Activated CD4-positive, CD25-positive, alpha-beta regulatory T cell treated with anti-CD3 and anti-CD28 coated beads, Interleukin-2, amount 50 U/mL, for 16 hours (primary cell): ENCODE data around the gene AAMDC.

Source experiments
- DNase-seq: peaks from one replicate; pipeline ENCODE4 v3.0.0-alpha.2; 2020; ENCODE audit warnings: low read depth, low spot score

AAMDC gene

DNA sequence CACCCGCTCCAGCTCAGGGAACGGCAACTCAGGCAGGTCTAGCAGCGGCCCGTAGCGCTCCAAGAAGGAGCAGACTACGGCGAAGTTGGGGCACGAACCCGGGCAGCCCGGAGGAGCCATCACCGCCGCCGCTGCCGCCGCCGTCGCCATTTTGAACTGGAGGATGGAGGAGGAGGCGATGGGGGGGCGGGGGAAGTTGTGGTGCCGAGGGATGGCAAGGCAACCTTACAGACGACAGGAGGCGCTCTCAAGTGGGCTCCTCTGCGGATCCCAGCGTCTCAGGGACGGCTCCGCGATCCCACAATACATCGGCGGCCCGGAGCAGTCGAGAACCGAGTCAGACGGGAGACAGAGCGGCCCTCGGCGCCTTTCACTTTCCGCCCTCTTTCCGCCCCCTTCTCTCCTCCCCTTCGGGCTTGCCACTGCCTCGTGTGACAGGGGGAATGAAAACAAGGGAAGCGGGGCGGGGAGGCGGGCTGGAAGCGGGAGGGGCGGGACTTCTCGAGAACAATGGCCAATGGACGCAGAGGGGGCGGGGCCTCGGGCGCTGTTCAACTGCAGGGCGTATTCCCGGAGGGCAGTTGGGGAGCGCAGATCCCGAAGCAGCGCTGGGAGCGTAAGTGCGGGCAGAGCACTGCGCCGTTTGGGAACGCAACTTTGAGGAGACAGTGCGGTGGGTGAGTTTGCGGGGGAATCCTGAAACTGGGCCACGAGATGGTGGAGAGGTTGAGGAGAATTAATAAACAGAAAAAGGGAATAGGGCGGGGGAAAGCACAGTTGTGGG is at the start of gene AAMDC, which contains the start of gene RSF1:
TSS of gene AAMDC (plus strand) at position 580 of the 784 bp plus-strand sequence. CDS start 21,353 bp downstream, outside the sequence.
TSS of gene RSF1 (minus strand) at position 158 of the 784 bp plus-strand sequence. CDS start at position 150, 8 bp downstream.
- DNase-seq = peak; percentile 93

DNA sequence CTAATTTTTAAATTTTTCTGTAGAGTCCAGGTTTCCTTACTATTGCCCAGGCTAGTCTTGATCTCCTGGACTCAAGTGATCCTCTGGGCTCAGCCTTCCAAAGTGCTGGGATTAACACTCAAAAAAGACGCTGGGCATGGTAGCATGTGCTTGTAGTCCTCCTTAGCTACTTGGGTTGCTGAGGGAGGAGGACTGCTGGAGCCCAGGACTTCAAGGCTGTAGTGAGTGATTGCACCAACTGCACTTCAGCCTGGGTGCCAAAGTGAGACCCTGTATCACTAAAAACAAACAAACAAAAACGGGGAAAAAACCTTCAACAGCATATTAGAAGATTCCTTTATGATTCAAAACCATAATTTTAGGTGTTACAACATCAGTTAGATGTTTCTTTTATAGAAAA is 45.0 kb upstream of the AAMDC start:
- no peak for DNase-seq

DNA sequence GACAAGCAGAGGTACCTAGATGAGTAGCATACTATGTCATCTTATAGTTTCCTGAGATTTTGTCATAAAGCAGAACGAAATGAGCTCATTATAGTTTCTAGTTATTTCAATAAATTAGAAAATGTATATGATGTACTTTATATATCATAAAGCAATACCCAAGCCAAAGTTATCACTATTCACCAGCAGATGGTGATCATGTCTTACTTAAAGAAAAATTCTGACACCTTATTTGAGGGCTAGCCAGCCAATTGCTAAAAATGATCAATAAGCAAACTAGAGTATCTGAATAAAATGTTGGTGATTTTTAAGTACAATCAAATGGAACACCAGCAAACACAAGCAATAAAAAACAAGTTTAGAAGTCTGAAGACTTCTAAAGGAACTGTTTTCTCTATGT is 44.5 kb upstream of the AAMDC start:
- no peak for DNase-seq

DNA sequence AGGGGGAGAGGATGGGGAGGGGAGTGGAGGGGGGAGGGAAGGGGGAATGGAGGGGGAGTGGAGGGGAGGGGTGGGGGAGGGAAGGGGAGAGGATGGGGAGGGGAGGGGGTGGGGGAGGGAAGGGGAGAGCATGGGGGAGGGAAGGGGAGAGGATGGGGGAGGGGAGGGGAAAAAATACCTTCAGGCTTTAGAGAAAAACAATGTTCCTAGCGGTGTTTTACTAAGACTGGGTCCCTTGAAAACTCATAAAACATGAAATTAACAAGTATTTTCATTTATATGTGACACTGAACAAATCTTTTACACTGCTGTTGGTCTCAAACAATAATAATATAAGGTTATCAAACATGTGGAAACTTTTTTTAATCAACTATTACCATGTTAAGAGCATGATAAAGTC is 42.8 kb upstream of the AAMDC start:
- no peak for DNase-seq

DNA sequence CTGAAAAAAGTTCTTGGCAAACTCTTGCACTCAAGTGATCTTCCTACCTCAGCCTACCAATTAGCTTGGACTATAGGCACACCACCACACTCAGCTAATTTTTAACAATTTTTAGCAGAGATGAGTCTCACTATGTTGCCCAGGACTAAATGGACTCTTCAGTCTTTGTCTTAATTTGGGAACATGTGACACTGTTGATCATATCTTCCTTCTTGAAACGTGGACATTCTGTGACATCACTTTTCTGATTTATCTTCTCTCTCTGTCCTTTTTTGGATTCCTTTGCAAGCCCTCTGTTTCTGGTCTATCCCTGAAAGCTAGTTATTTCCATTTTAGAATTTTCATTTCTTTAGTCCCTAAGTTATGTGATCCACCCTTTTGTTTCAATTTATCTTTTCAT is 42.4 kb upstream of the AAMDC start:
- no peak for DNase-seq

DNA sequence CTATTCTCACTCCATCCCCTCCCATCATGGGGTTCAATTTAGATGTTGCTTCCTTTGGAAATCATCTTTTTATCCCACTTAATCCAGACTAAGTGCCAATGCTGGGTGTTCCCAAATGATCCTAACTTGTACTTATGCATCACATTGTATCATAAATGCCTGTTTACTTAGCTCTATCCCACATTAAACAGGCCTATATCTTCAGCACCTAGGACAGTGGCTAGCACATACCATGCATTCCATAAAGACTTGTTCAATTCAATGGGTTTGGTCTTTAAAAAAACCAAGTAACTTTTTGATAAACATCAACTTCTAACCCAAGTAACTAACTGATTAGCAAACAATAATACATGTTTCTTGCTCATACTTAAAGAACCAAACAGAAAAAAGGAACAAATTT is 41.0 kb upstream of the AAMDC start:
- DNase-seq = no peak

DNA sequence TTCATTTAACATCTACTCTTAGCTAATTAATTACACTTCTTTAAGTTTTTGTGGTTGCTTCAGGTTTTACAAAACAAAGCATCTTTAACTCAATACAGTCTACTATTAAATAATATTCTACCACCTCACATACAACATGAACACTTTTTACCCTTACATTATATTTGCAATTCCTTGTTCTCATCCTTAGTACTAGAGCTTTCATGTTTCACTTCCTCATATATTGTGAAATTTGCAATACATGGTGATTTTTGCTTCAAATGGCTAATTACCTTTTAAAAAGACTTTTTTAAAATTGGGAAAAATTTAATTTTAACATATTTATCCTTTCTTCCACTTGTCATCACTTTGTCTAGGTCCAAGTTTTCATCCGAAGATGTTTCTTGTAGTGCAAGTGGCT is 37.9 kb upstream of the AAMDC start:
- no peak for DNase-seq

DNA sequence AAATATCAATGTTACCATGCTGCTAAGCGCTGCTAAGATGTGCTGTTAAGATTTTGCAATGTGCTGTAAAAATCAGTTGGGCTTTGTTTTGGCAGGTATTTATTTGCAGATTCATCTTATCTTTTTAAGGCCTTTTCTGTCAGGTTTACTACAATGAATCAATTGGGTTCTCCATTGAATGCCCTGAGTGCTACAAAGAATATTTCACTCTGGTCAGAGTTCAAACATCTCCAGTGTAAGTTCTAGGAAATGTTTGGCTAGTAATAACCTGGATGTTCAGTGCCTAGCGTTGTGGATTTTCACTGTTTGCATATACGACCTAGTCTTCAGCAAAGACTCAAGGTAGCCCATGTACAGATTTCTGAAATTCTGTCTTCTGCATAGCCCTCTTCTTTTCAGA is 36.4 kb upstream of the AAMDC start:
- DNase-seq = no peak

GRCh38 chr11:77789061-77789730 is 31.7 kb upstream of the AAMDC start:
- no peak for DNase-seq

- no peak for DNase-seq
Observed at GRCh38 chr11:77789731-77790476, 31.0 kb upstream of the AAMDC start.

DNA sequence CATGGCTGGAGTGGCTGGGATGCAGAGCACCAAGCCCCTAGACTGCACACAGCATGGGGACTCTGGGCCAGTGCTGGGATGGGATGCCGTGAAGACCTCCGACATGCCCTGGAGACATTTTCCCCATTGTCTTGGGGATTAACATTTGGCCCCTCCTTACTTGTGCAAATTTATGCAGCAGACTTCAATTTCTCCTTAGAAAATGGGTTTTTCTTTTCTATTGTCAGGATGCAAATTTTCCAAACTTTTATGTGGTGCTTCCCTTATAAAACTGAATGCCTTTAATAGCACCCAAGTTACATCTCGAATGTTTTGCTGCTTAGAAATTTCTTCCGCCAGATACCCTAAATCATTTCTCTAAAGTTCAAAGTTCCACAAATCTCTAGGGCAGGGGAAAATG is 29.6 kb upstream of the AAMDC start:
- DNase-seq = no peak

DNA sequence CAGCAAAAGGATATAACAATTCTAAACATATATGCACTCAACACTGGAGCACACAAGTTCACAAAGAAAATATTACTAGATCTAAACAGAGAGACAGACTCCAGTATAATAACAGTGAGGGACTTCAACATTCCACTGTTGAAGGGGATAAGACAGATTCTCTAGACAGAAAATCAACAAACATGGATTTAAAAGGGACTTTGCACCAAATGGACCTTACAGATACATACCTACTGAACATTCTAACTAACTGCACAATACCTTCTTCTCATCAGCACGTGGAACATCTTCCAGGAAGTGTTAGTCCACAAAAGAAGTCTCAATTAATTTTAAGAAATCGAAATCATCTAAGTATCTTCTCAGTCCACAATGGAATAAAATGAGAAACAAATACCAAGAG is 27.0 kb upstream of the AAMDC start:
- no peak for DNase-seq

- DNase-seq = no peak
Observed at GRCh38 chr11:77799338-77799737, 21.6 kb upstream of the AAMDC start.

DNA sequence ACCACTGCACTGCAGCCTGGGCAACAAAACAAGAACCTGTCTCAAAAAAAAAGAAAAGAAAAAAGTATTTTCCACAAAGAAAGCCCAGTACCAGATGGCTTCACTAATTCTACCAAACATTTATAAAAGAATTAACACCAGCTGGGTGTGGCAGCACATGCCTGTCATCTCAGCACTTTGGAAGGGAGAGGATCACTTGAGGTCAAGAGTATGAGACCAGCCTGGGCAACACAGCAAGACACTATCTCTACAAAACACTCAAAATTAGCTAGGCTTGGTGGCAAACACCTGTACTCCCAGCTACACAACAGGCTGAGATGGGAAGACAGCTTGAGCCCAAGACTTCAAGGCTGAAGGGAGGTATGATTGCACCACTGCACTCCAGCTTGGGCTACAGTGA is 20.5 kb upstream of the AAMDC start:
- DNase-seq = no peak

DNA sequence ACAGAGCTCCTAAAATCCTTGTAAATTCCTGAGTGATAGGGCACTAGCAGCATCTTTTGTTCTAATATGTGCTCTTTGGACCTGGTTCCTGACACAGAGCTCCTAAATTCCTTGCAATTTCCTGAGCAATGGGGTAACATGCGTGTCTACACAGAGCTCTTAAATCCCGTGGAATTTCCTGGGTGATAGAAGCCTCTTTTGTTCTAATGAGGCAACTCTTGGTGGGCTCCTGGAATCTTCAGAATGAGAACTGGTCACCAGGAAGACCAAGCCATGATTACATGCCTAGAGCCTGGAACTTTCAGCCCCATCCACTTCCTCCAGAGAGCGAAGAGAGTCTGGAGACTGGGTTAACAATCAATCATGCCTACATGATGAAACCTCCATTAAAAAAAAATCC is 19.5 kb upstream of the AAMDC start:
- DNase-seq = no peak

DNA sequence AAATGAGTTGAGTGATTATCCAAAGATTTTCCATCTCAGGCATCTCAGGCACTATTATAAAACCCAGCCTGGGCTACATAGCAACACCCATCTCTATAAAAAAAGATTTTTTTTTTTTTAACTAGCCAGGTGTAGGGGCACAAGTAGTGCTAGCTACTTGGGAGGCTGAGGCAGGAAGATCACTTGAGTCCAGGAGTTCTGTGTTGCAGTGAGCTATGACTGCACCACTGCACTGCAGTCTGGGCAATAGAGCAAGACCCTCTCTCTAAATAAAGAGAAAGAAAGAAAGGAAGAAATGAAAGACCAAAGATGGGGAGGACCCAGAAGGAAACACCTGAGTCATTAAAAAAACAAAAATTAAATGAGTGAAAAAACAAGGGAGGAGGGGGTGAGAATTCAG is 14.5 kb upstream of the AAMDC start:
- no peak for DNase-seq

DNA sequence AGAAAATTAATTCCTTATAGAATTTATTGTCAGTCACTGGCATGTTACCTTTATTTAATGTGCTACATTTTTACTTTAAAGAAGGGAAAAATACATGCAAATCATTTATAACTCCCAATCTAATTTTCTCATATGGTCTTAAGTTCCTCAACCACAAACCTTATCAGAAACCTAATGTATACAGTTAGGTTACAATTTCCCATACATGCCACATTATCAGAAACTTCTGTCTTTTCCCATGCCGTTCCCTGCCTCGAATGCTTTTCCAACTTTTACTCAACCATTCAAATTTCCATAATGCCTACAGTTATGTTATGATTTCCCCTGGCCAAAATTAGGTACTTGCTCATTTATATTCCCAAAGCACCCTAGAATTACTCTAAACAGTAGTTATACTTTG is 14.0 kb upstream of the AAMDC start:
- DNase-seq = no peak

GRCh38 chr11:77813256-77813655 is 7.7 kb upstream of the AAMDC start:
- DNase-seq = no peak

- no peak for DNase-seq
Observed at GRCh38 chr11:77814848-77815247, 6.1 kb upstream of the AAMDC start.

- DNase-seq = no peak
Observed at GRCh38 chr11:77815459-77815858, 5.5 kb upstream of the AAMDC start.

DNA sequence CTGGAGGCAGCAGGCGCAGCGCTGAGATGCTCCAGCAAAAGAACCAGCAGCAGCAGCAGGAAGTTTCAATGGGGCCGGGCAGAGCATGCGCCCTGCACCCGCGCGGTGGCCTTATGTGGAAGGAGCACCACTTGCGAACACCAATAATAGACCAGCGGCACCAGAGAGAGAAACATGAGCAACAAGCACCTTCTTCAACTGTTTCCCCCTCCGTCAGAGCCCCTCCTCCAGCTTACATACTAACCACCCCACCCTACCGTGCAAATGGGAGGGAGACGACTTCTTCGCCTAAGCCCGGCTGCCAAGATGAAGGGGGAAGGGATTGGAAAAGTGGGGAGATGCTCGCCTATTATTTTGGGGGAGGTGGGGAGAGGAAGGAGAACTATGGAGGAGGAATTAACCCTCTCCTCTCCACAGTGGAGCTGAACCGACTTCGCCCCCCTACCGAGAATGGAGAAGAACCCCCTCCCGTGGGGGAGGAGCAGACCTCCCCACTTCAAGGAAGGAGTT is 1.5 kb upstream of the AAMDC start:
- DNase-seq = peak; percentile 68

DNA sequence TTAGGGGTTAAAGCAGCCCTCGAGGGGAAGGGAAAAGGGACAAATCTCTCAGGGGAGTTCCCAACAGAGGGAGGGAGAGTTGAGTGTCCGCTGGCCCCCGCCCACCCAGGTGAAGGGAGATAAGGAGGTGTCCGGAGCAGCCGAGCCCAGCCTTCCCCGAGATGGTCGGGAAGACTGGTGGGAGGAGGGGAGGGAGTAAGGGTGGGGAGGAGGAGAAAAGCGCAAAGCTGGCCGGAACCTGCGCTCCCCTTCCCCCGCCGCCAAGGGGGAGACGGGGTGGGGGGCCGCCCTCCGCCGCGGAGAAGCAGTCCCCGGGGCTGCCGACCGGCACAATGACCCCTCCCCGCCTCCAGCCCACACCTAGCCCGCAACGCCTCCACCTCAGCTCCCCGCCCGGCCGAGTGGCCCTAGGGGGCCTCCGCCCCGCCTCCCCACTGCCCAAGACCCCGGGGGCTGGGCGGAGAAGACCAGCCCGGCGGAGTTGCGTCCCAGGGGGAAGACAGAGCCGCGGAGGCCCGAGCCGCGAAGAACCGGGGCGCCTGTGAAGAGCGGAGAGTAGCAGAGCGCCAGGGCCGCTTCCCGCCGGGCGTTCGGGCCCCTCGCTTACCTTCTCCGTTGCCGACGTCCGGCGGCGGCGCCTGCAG is 901 bp upstream of the AAMDC start:
- DNase-seq = peak; percentile 3
